Keratinocyte (primary cell): ENCODE data around the gene MIA2. TPM values are rescaled to one million over a fixed set of nuclear protein-coding genes. Genes with fewer than 3 reads are reported as not detected.

Experiments used
- DNase-seq: peaks from one replicate; pipeline ENCODE4 v3.0.0-alpha.2; 2011; ENCODE audit warnings: low read depth, missing footprints, low spot score
- FAIRE-seq: peaks from 2 replicates; lab custom pipeline; 2011; peaks lifted over from hg19 to GRCh38; lab: Jason Lieb, UNC
- H2AFZ ChIP-seq: 2 replicates; pipeline ENCODE4 v1.6.0; 2012; ENCODE audit warnings: low read length, control low read depth, inconsistent platforms; ENCODE audit not compliant: control insufficient read depth
- H3K27ac ChIP-seq: 2 replicates; pipeline ENCODE4 v1.5.1; 2011; ENCODE audit warnings: low read length; ENCODE audit not compliant: control insufficient read depth, insufficient read depth
- H3K27me3 ChIP-seq: 3 replicates; pipeline ENCODE4 v1.6.0; 2011; ENCODE audit warnings: low read length; ENCODE audit not compliant: control insufficient read depth, insufficient read depth; ENCODE audit errors: extremely low read depth
- H3K36me3 ChIP-seq, 2 experiments: 2 replicates in 1 of 2; 3 replicates in 1 of 2; pipeline ENCODE4 v1.5.1; 2011; ENCODE audit warnings: low read length in 2 of 2, mild to moderate bottlenecking in 1 of 2; ENCODE audit not compliant: control insufficient read depth in 2 of 2, insufficient read depth in 2 of 2; ENCODE audit errors: extremely low read depth in 1 of 2
- H3K4me1 ChIP-seq: 3 replicates; pipeline ENCODE4 v1.5.1; 2011; ENCODE audit warnings: low read length; ENCODE audit not compliant: control insufficient read depth, insufficient read depth; ENCODE audit errors: extremely low read depth
- H3K4me2 ChIP-seq: 3 replicates; pipeline ENCODE4 v1.6.0; 2011; ENCODE audit warnings: low read depth, low read length; ENCODE audit not compliant: control insufficient read depth, insufficient read depth; ENCODE audit errors: extremely low read depth
- H3K4me3 ChIP-seq, 3 experiments: fragments of 200-600 bp in 1 of 3; sonication (generic) in 1 of 3; 2 replicates in 2 of 3; 3 replicates in 1 of 3; pipeline ENCODE4 v1.5.1; 2011 to 2016; ENCODE audit warnings: low read length in 3 of 3, mild to moderate bottlenecking in 3 of 3, control low read depth in 2 of 3, inconsistent platforms in 1 of 3, low read depth in 1 of 3, mixed read lengths in 1 of 3, mixed run types in 1 of 3, moderate library complexity in 1 of 3; ENCODE audit not compliant: control insufficient read depth in 2 of 3, insufficient read depth in 2 of 3; ENCODE audit errors: extremely low read depth in 1 of 3
- H3K79me2 ChIP-seq: 2 replicates; pipeline ENCODE4 v1.6.0; 2012; ENCODE audit warnings: low read length; ENCODE audit not compliant: control insufficient read depth, insufficient read depth
- H3K9ac ChIP-seq: 3 replicates; pipeline ENCODE4 v1.6.0; 2011; ENCODE audit warnings: low read length; ENCODE audit not compliant: control insufficient read depth, insufficient read depth; ENCODE audit errors: extremely low read depth
- H3K9me1 ChIP-seq: 3 replicates; pipeline ENCODE4 v1.6.0; 2011; ENCODE audit warnings: low read length; ENCODE audit not compliant: control insufficient read depth, insufficient read depth; ENCODE audit errors: extremely low read depth
- H3K9me3 ChIP-seq: 2 replicates; pipeline ENCODE4 v1.5.1; 2012; ENCODE audit warnings: low read depth, low read length; ENCODE audit not compliant: control insufficient read depth
- H4K20me1 ChIP-seq: 3 replicates; pipeline ENCODE4 v1.6.0; 2011; ENCODE audit warnings: low read length; ENCODE audit not compliant: control insufficient read depth, insufficient read depth; ENCODE audit errors: extremely low read depth
- EZH2 ChIP-seq: IDR thresholded peaks from one replicate; pipeline ENCODE4 v1.6.1; 2012; ENCODE audit warnings: inconsistent platforms, mild to moderate bottlenecking, low read length, moderate library complexity
- dilution Hi-C: fragments of 300-500 bp; cut with MboI; formaldehyde crosslinking; loops from one replicate; pipeline ENCODE4 v1.7.0; 2020; ENCODE audit warnings: low sequenced_read_pairs; ENCODE audit not compliant: extremely low pct_ligation_motif_present
- polyA plus RNA-seq, 5 experiments: library from polyadenylated mRNA; depleted of rRNA in 3 of 5; stranded (reverse) in 3 of 5; stranded (forward) in 1 of 5; unstranded in 1 of 5; fragments of >200 nt; gene quantifications; 1 replicate in 1 of 5; 2 replicates in 3 of 5; 3 replicates in 1 of 5; pipeline versions ENCODE4 v1.2.1 to v1.2.3, GENCODE V29; 2011 to 2012; ENCODE audit warnings: missing spikeins in 2 of 5, low read depth in 1 of 5, low replicate concordance in 1 of 5
- TF ChIP-seq, protein P1 (sequence below), 3 experiments: IDR thresholded peaks in 1 of 3; conservative IDR thresholded peaks in 1 of 3; optimal IDR thresholded peaks in 1 of 3; 2 replicates in 2 of 3; 3 replicates in 1 of 3; pipeline versions ENCODE3 to v1.5.1; 2011; ENCODE audit warnings: low read length in 3 of 3, mild to moderate bottlenecking in 3 of 3, moderate library complexity in 2 of 3, control low read depth in 1 of 3, inconsistent platforms in 1 of 3; ENCODE audit not compliant: insufficient read depth in 2 of 3; ENCODE audit errors: extremely low read depth in 1 of 3

The MIA2 gene
- polyA plus RNA-seq, 1 donor (not counting 4 experiments of a cell fraction or from before 2014, with no cell fraction given), result 21.9 TPM

DNA sequence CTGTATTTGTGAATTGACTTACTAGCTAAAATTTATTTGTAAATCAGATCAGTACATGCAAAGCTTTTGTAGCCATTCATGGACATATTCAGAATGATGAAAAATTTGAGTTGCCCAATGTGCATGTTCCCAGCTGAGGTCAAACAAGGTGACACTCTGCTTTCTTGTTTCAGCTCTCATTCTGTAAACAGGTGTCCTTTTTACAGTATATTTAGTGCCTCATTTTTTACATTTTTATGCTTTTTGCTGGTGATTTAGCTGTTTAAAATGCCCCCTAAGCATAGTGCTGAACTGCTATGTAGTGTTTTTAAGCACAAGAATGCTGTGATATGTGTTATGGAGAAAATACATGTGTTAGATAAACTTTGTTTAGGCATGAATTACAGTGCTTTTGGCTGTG, 76.3 kb downstream of the MIA2 start:
- dilution Hi-C loops, result no loop called here
- Histone ChIP-seq H3K27ac (no peak overlapping the region), H3K4me2 (no peak overlapping the region), H3K36me3 (no peaks in the 10 kb centered on the region), H3K9me1 (no peaks in the 10 kb centered on the region), H3K4me3 (no peak overlapping the region), H2AFZ (no peak overlapping the region), H3K9ac (no peak overlapping the region), H3K9me3 (no peaks in the 10 kb centered on the region), H3K27me3 (no peaks in the 10 kb centered on the region), H3K4me1 (no peaks in the 10 kb centered on the region), H4K20me1 (no peaks in the 10 kb centered on the region), H3K79me2 (no peaks in the 10 kb centered on the region)
- no peak for DNase-seq
- no peak for FAIRE-seq
- no peak for TF ChIP-seq EZH2
- TF ChIP-seq, protein P1, sequence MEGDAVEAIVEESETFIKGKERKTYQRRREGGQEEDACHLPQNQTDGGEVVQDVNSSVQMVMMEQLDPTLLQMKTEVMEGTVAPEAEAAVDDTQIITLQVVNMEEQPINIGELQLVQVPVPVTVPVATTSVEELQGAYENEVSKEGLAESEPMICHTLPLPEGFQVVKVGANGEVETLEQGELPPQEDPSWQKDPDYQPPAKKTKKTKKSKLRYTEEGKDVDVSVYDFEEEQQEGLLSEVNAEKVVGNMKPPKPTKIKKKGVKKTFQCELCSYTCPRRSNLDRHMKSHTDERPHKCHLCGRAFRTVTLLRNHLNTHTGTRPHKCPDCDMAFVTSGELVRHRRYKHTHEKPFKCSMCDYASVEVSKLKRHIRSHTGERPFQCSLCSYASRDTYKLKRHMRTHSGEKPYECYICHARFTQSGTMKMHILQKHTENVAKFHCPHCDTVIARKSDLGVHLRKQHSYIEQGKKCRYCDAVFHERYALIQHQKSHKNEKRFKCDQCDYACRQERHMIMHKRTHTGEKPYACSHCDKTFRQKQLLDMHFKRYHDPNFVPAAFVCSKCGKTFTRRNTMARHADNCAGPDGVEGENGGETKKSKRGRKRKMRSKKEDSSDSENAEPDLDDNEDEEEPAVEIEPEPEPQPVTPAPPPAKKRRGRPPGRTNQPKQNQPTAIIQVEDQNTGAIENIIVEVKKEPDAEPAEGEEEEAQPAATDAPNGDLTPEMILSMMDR (optimal IDR thresholded peaks at IDR 0.05 in 1 of 3, IDR thresholded peaks at IDR 0.05 in 1 of 3, conservative IDR thresholded peaks at IDR 0.05 in 1 of 3; ENCODE audit: extremely low read depth in 1 of 3, insufficient read depth in 2 of 3, low read length in 3 of 3), result no peak

DNA sequence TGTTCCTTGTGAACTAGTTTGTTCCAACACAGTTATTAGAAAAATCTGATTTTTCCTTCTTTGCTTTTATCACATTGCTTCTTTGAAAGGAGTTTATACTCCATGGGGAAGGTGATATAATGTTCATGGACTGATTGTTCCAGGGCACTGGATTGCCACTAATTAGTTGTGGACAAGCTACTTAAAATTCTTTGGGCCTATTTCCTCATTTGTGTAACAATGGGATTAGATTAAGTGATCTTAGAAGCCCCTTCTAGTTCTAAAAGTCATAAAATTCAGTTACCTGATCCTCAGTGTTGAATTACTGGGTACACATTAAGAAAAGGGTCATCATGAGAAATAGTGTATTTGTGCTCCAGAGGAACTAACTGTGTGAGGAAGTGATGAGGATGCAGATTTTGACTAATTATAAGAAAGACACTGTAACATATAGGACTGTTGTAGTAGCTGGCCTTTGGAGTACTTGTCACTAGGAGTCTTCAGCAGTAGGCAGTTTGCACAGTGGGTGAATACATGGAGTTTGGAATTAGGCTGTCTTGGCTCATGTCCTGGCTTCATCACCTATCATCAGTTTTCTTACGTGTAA, 82.2 kb downstream of the MIA2 start:
- no peak overlapping the region for H3K27ac ChIP-seq
- no peak overlapping the region for H2AFZ ChIP-seq
- no peaks in the 10 kb centered on the region for H3K4me1 ChIP-seq
- no peaks in the 10 kb centered on the region for H4K20me1 ChIP-seq
- H3K9ac ChIP-seq, result no peak overlapping the region
- no peak overlapping the region for H3K4me3 ChIP-seq
- no peaks in the 10 kb centered on the region for H3K27me3 ChIP-seq
- FAIRE-seq, result no peak
- no peak overlapping the region for H3K4me2 ChIP-seq
- no peaks in the 10 kb centered on the region for H3K9me3 ChIP-seq
- no peak for TF ChIP-seq EZH2
- no peaks in the 10 kb centered on the region for H3K79me2 ChIP-seq
- H3K9me1 ChIP-seq, result no peaks in the 10 kb centered on the region
- dilution Hi-C loops, result no loop called here
- peaks cover 0 to 5% of the 10 kb centered on the region in 2 experiments for H3K36me3 ChIP-seq
- DNase-seq, result no peak
